ENCODE data around the gene TRIM44.

The TRIM44 gene

GRCh38 chr11:35787013-35787504, 124.5 kb downstream of the TRIM44 start:
- DNase-seq (ENCODE audit: low read depth, low spot score) = no peak

GRCh38 chr11:35787626-35788025, 125.1 kb downstream of the TRIM44 start:
- DNase-seq (ENCODE audit: low read depth, low spot score) = no peak

- no peak for DNase-seq (ENCODE audit: low read depth, low spot score)
Observed at GRCh38 chr11:35791088-35791958, 128.7 kb downstream of the TRIM44 start.

GRCh38 chr11:35792148-35792845, 129.7 kb downstream of the TRIM44 start:
- no peak for DNase-seq (ENCODE audit: low read depth, low spot score)

- DNase-seq (ENCODE audit: low read depth, low spot score) = no peak
Observed at GRCh38 chr11:35792846-35793192, 130.2 kb downstream of the TRIM44 start.

- no peak for DNase-seq (ENCODE audit: low read depth, low spot score)
Observed at GRCh38 chr11:35794333-35794732, 131.8 kb downstream of the TRIM44 start.

GRCh38 chr11:35794850-35795249, 132.3 kb downstream of the TRIM44 start:
- no peak for DNase-seq (ENCODE audit: low read depth, low spot score)

- no peak for DNase-seq (ENCODE audit: low read depth, low spot score)
Observed at GRCh38 chr11:35796562-35796961, 134.0 kb downstream of the TRIM44 start.

GRCh38 chr11:35798423-35798822, 135.8 kb downstream of the TRIM44 start:
- DNase-seq (ENCODE audit: low read depth, low spot score) = no peak

- DNase-seq (ENCODE audit: low read depth, low spot score) = no peak
Observed at GRCh38 chr11:35798983-35799382, 136.4 kb downstream of the TRIM44 start.

GRCh38 chr11:35799655-35800054, 137.1 kb downstream of the TRIM44 start:
- no peak for DNase-seq (ENCODE audit: low read depth, low spot score)

- DNase-seq (ENCODE audit: low read depth, low spot score) = no peak
Observed at GRCh38 chr11:35800970-35801953, 138.7 kb downstream of the TRIM44 start.

- no peak for DNase-seq (ENCODE audit: low read depth, low spot score)
Observed at GRCh38 chr11:35802221-35802620, 139.6 kb downstream of the TRIM44 start.

GRCh38 chr11:35802672-35803071, 140.1 kb downstream of the TRIM44 start:
- DNase-seq (ENCODE audit: low read depth, low spot score) = no peak

- DNase-seq (ENCODE audit: low read depth, low spot score) = no peak
Observed at GRCh38 chr11:35803115-35803514, 140.5 kb downstream of the TRIM44 start.

GRCh38 chr11:35804451-35805040, 142.0 kb downstream of the TRIM44 start:
- no peak for DNase-seq (ENCODE audit: low read depth, low spot score)

GRCh38 chr11:35809561-35809960, 147.0 kb downstream of the TRIM44 start:
- DNase-seq (ENCODE audit: low read depth, low spot score) = no peak

GRCh38 chr11:35810045-35810645, 147.6 kb downstream of the TRIM44 start:
- no peak for DNase-seq (ENCODE audit: low read depth, low spot score)

GRCh38 chr11:35811783-35812182, 149.2 kb downstream of the TRIM44 start:
- no peak for DNase-seq (ENCODE audit: low read depth, low spot score)

- no peak for DNase-seq (ENCODE audit: low read depth, low spot score)
Observed at GRCh38 chr11:35812828-35813227, 150.3 kb downstream of the TRIM44 start.
